MCF 10A (cell line): ENCODE results near the gene TMCO4. TPM values are rescaled to one million over a fixed set of nuclear protein-coding genes. Genes with fewer than 3 reads are reported as not detected.

Experiments
- BruUV-seq: library from RNA; stranded (reverse); fragments of 400-500 nt; replicated peaks from 2 replicates; lab custom pipeline; 2021; lab: Mats Ljungman, UMichigan
- CTCF ChIA-PET: fragments of 300-600 bp; sonication (Branson Sonifier 250); formaldehyde crosslinking; extraction: SDS; loops from one replicate; lab custom pipeline; 2021; ENCODE audit warnings: antibody characterized with exemption, inconsistent platforms; lab: Yijun Ruan, JAX
- POLR2A ChIA-PET: fragments of 300-600, 350-650 bp; sonication (Branson Sonifier 250); formaldehyde crosslinking; extraction: SDS; loops from one replicate; lab custom pipeline; 2020; ENCODE audit warnings: antibody characterized with exemption, inconsistent platforms; lab: Yijun Ruan, JAX
- DNase-seq: peaks from one replicate; pipeline ENCODE4 v3.0.0-alpha.2; 2018; ENCODE audit not compliant: unreplicated experiment
- H3K27ac Mint-ChIP-seq: one replicate; pipeline ENCODE4 v1.8.0; 2022; ENCODE audit warnings: mild to moderate bottlenecking, low read depth, mixed read lengths; ENCODE audit not compliant: unreplicated experiment
- H3K27me3 Mint-ChIP-seq: one replicate; pipeline ENCODE4 v1.8.0; 2022; ENCODE audit warnings: mixed read lengths; ENCODE audit not compliant: insufficient read depth, unreplicated experiment
- H3K36me3 Mint-ChIP-seq: one replicate; pipeline ENCODE4 v1.8.0; 2022; ENCODE audit warnings: mild to moderate bottlenecking, moderate library complexity, mixed read lengths; ENCODE audit not compliant: insufficient read depth, unreplicated experiment
- H3K4me1 Mint-ChIP-seq: one replicate; pipeline ENCODE4 v1.8.0; 2022; ENCODE audit warnings: mixed read lengths; ENCODE audit not compliant: insufficient read depth, unreplicated experiment
- H3K4me3 Mint-ChIP-seq: one replicate; pipeline ENCODE4 v1.8.0; 2022; ENCODE audit warnings: mild to moderate bottlenecking, moderate library complexity, mixed read lengths; ENCODE audit not compliant: unreplicated experiment
- H3K9me3 Mint-ChIP-seq: one replicate; pipeline ENCODE4 v1.8.0; 2022; ENCODE audit warnings: mixed read lengths; ENCODE audit not compliant: unreplicated experiment
- intact Hi-C: fragments of 100-400 bp; cut with micrococcal nuclease; formaldehyde crosslinking; loops from 2 replicates; pipeline ENCODE4 v1.14.1; 2022
- total RNA-seq: library from RNA; stranded (reverse); gene quantifications from 2 replicates; pipeline ENCODE4 v1.2.3, GENCODE V29; 2022
- TF ChIP-seq, protein P1 (sequence below): fragments of 200-600 bp; IDR thresholded peaks from one replicate; pipeline ENCODE4 v1.8.0; 2022; ENCODE audit warnings: antibody characterized with exemption, mild to moderate bottlenecking; ENCODE audit not compliant: unreplicated experiment

Gene TMCO4
- total RNA-seq, 1 experiment from 2014 or later: 20.5 TPM

- Mint-ChIP-seq H3K4me3 (peak overlapping the region; percentile 52), H3K27ac (no peak overlapping the region), H3K4me1 (no peaks in the 10 kb centered on the region), H3K9me3 (no peaks in the 10 kb centered on the region), H3K27me3 (peaks cover 52% of the 10 kb centered on the region), H3K36me3 (no peaks in the 10 kb centered on the region)
- POLR2A ChIA-PET: no interaction called here
- no TSS peak for BruUV-seq
- intact Hi-C loops: no loop called here
- CTCF ChIA-PET: no interaction called here
- TF ChIP-seq, protein P1, sequence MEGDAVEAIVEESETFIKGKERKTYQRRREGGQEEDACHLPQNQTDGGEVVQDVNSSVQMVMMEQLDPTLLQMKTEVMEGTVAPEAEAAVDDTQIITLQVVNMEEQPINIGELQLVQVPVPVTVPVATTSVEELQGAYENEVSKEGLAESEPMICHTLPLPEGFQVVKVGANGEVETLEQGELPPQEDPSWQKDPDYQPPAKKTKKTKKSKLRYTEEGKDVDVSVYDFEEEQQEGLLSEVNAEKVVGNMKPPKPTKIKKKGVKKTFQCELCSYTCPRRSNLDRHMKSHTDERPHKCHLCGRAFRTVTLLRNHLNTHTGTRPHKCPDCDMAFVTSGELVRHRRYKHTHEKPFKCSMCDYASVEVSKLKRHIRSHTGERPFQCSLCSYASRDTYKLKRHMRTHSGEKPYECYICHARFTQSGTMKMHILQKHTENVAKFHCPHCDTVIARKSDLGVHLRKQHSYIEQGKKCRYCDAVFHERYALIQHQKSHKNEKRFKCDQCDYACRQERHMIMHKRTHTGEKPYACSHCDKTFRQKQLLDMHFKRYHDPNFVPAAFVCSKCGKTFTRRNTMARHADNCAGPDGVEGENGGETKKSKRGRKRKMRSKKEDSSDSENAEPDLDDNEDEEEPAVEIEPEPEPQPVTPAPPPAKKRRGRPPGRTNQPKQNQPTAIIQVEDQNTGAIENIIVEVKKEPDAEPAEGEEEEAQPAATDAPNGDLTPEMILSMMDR: no peak
- DNase-seq: no peak
Observed at GRCh38 chr1:19665496-19666465, 133.9 kb downstream of the TMCO4 start.

GRCh38 chr1:19665186-19665495 is 134.6 kb downstream of the TMCO4 start:
- no peaks in the 10 kb centered on the region for H3K36me3 Mint-ChIP-seq
- no peaks in the 10 kb centered on the region for H3K4me1 Mint-ChIP-seq
- no TSS peak for BruUV-seq
- ChIA-PET POLR2A (no interaction called here), CTCF (no interaction called here)
- H3K9me3 Mint-ChIP-seq: no peaks in the 10 kb centered on the region
- peak overlapping the region; percentile 52 for H3K4me3 Mint-ChIP-seq
- H3K27ac Mint-ChIP-seq: no peak overlapping the region
- intact Hi-C loops: no loop called here
- H3K27me3 Mint-ChIP-seq: peaks cover 45% of the 10 kb centered on the region
- TF ChIP-seq, protein P1: no peak
- DNase-seq: no peak

GRCh38 chr1:19664453-19665185 is 135.1 kb downstream of the TMCO4 start, which contains the start of gene HTR6:
Gene HTR6 (plus strand): TSS chr1:19664875. CDS start chr1:19665754, 879 bp downstream.
- Mint-ChIP-seq H3K4me3 (peak within 1 kb of the TSS; percentile 52), H3K27me3 (peaks cover 40% of the 10 kb centered on the region), H3K9me3 (no peaks in the 10 kb centered on the region), H3K4me1 (peaks cover 3% of the 10 kb centered on the region), H3K36me3 (no peaks in the 10 kb centered on the region), H3K27ac (no peak within 1 kb of the TSS)
- ChIA-PET POLR2A (interaction anchor here (1.1 kb wide), 1 partner anchor 40 kb away, joined by 3 read pairs; no protein-coding TSS in a partner anchor), CTCF (interaction anchor here (0.5 to 5.6 kb wide), 2 partner anchors 16 to 40 kb away, joined by 3 to 103 read pairs; no protein-coding TSS in a partner anchor)
- no peak for DNase-seq
- BruUV-seq: no TSS peak
- intact Hi-C loops: loop anchor here (5.0 kb wide), 1 partner anchor 148 kb away; no protein-coding TSS in a partner anchor
- TF ChIP-seq, protein P1: no peak

DNA sequence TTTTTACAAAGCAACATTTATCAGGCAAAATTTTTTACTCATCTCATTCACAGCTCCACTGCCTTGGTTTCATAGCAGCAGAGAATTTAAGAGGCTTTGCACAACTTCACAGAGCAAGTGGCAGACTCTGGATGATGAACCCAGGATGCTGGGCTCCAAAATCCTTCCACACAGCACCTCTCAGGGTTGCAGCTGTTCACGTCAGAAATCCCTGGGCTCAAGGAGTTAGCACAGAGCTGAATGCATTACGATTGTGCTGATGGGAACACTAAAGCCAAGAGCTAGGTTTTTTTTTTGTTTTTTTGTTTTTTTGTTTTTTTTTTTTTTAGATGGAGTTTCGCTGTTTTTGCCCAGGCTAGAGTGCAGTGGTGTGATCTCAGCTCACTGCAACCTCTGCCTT is 137.4 kb downstream of the TMCO4 start:
- POLR2A ChIA-PET: interaction anchor here (1.0 to 3.1 kb wide), 4 partner anchors 10 to 53 kb away, joined by 3 to 17 read pairs (median 4); no protein-coding TSS in a partner anchor
- H3K9me3 Mint-ChIP-seq: no peaks in the 10 kb centered on the region
- TF ChIP-seq, protein P1: no peak
- H3K36me3 Mint-ChIP-seq: peaks cover 15% of the 10 kb centered on the region
- CTCF ChIA-PET: interaction anchor here (0.6 to 5.6 kb wide), 31 partner anchors 8 to 1155 kb away, joined by 3 to 103 read pairs (median 4); no protein-coding TSS in a partner anchor
- peaks cover 19% of the 10 kb centered on the region for H3K27me3 Mint-ChIP-seq
- H3K4me1 Mint-ChIP-seq: peaks cover 10% of the 10 kb centered on the region
- H3K4me3 Mint-ChIP-seq: no peak overlapping the region
- BruUV-seq: no TSS peak
- no peak for DNase-seq
- H3K27ac Mint-ChIP-seq: no peak overlapping the region
- intact Hi-C loops: loop anchor here (5.0 kb wide), 1 partner anchor 150 kb away; no protein-coding TSS in a partner anchor
